GM18873 (cell line): ENCODE data around the gene DBH.

Experiments
- ATAC-seq: cut with Tn5 transposase; IDR thresholded peaks from one replicate; pipeline ENCODE4 v1.9.1; 2021; ENCODE audit warnings: mild to moderate bottlenecking, moderate library complexity, moderate number of reproducible peaks; ENCODE audit not compliant: unreplicated experiment, low FRiP score

Gene DBH

GRCh38 chr9:133603135-133603927 lies 32.8 kb upstream of the DBH start:
- no peak for ATAC-seq

GRCh38 chr9:133604214-133604613 lies 31.9 kb upstream of the DBH start:
- ATAC-seq, result no peak

- ATAC-seq, result no peak
Measured at GRCh38 chr9:133604856-133605255, 31.3 kb upstream of the DBH start.

- no peak for ATAC-seq
Measured at GRCh38 chr9:133605446-133605845, 30.7 kb upstream of the DBH start.

GRCh38 chr9:133605856-133606707 lies 30.1 kb upstream of the DBH start:
- no peak for ATAC-seq

- ATAC-seq, result no peak
Measured at GRCh38 chr9:133606708-133607025, 29.5 kb upstream of the DBH start.

- no peak for ATAC-seq
Measured at GRCh38 chr9:133607381-133607780, 28.8 kb upstream of the DBH start.

GRCh38 chr9:133607976-133608375 lies 28.2 kb upstream of the DBH start:
- no peak for ATAC-seq

GRCh38 chr9:133608382-133608781 lies 27.8 kb upstream of the DBH start:
- ATAC-seq, result no peak

- no peak for ATAC-seq
Measured at GRCh38 chr9:133608889-133609288, 27.3 kb upstream of the DBH start.

GRCh38 chr9:133609311-133610098 lies 26.7 kb upstream of the DBH start, which contains the start of gene FAM163B:
TSS of gene FAM163B (minus strand) at chr9:133609389. CDS start at chr9:133580223, 29,166 bp downstream.
- ATAC-seq, result no peak

GRCh38 chr9:133610845-133611244 lies 25.3 kb upstream of the DBH start:
- ATAC-seq, result no peak

- no peak for ATAC-seq
Measured at GRCh38 chr9:133612051-133612450, 24.1 kb upstream of the DBH start.

- no peak for ATAC-seq
Measured at GRCh38 chr9:133612816-133613215, 23.3 kb upstream of the DBH start.

- no peak for ATAC-seq
Measured at GRCh38 chr9:133613432-133613831, 22.7 kb upstream of the DBH start.

GRCh38 chr9:133614056-133614455 lies 22.1 kb upstream of the DBH start:
- no peak for ATAC-seq

- no peak for ATAC-seq
Measured at GRCh38 chr9:133614678-133615077, 21.5 kb upstream of the DBH start.

- no peak for ATAC-seq
Measured at GRCh38 chr9:133615186-133615585, 21.0 kb upstream of the DBH start.

- no peak for ATAC-seq
Measured at GRCh38 chr9:133615606-133616188, 20.5 kb upstream of the DBH start.

GRCh38 chr9:133616643-133617405 lies 19.3 kb upstream of the DBH start:
- no peak for ATAC-seq
